Measurements from ENCODE around the gene COL8A2. TPM values are rescaled to one million over a fixed set of nuclear protein-coding genes. Genes with fewer than 3 reads are reported as not detected.

The COL8A2 gene
- total RNA-seq, 4 donors from 2014 or later, result 1.2 to 16.6 (median 5.8) TPM

GRCh38 chr1:36097693-36098585, 27.1 kb downstream of the COL8A2 start:
- H3K27me3 ChIP-seq, result no peaks in the 10 kb centered on the region
- DNase-seq, result no peak
- H3K36me3 ChIP-seq, result no peaks in the 10 kb centered on the region
- intact Hi-C loops (cut with DNase I; ENCODE audit: low total_unique reads), result loop anchor here (2.0 to 10.0 kb wide), 2 partner anchors 37 to 87 kb away; no protein-coding TSS in a partner anchor
- TF ChIP-seq, protein P1, sequence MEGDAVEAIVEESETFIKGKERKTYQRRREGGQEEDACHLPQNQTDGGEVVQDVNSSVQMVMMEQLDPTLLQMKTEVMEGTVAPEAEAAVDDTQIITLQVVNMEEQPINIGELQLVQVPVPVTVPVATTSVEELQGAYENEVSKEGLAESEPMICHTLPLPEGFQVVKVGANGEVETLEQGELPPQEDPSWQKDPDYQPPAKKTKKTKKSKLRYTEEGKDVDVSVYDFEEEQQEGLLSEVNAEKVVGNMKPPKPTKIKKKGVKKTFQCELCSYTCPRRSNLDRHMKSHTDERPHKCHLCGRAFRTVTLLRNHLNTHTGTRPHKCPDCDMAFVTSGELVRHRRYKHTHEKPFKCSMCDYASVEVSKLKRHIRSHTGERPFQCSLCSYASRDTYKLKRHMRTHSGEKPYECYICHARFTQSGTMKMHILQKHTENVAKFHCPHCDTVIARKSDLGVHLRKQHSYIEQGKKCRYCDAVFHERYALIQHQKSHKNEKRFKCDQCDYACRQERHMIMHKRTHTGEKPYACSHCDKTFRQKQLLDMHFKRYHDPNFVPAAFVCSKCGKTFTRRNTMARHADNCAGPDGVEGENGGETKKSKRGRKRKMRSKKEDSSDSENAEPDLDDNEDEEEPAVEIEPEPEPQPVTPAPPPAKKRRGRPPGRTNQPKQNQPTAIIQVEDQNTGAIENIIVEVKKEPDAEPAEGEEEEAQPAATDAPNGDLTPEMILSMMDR (IDR thresholded peaks at IDR 0.05), result no peak
- no peak for TF ChIP-seq POLR2A (IDR thresholded peaks at IDR 0.05)
- H3K27ac ChIP-seq, result no peak overlapping the region
- no peaks in the 10 kb centered on the region for H3K4me1 ChIP-seq
- no peaks in the 10 kb centered on the region for H3K9me3 ChIP-seq
- H3K4me3 ChIP-seq, result no peak overlapping the region

- no peak for DNase-seq
- Histone ChIP-seq H3K27me3 (no peaks in the 10 kb centered on the region), H3K4me3 (no peak overlapping the region), H3K36me3 (no peaks in the 10 kb centered on the region), H3K27ac (no peak overlapping the region), H3K4me1 (no peaks in the 10 kb centered on the region), H3K9me3 (no peaks in the 10 kb centered on the region)
- intact Hi-C loops (cut with DNase I; ENCODE audit: low total_unique reads), result loop anchor here (10.0 kb wide), 1 partner anchor 88 kb away; no protein-coding TSS in a partner anchor
- no peak for TF ChIP-seq POLR2A (IDR thresholded peaks at IDR 0.05)
- TF ChIP-seq, protein P1 (IDR thresholded peaks at IDR 0.05), result no peak
Measured at GRCh38 chr1:36096500-36097432, 28.3 kb downstream of the COL8A2 start.

- no peaks in the 10 kb centered on the region for H3K36me3 ChIP-seq
- no peak overlapping the region for H3K4me3 ChIP-seq
- no peak for TF ChIP-seq POLR2A (IDR thresholded peaks at IDR 0.05)
- TF ChIP-seq, protein P1 (IDR thresholded peaks at IDR 0.05), result no peak
- H3K9me3 ChIP-seq, result no peaks in the 10 kb centered on the region
- no peaks in the 10 kb centered on the region for H3K4me1 ChIP-seq
- H3K27ac ChIP-seq, result no peak overlapping the region
- DNase-seq, result no peak
- intact Hi-C loops (cut with DNase I; ENCODE audit: low total_unique reads), result loop anchor here (10.0 kb wide), 1 partner anchor 89 kb away; no protein-coding TSS in a partner anchor
- no peaks in the 10 kb centered on the region for H3K27me3 ChIP-seq
Measured at GRCh38 chr1:36095760-36096405, 29.1 kb downstream of the COL8A2 start.

DNA sequence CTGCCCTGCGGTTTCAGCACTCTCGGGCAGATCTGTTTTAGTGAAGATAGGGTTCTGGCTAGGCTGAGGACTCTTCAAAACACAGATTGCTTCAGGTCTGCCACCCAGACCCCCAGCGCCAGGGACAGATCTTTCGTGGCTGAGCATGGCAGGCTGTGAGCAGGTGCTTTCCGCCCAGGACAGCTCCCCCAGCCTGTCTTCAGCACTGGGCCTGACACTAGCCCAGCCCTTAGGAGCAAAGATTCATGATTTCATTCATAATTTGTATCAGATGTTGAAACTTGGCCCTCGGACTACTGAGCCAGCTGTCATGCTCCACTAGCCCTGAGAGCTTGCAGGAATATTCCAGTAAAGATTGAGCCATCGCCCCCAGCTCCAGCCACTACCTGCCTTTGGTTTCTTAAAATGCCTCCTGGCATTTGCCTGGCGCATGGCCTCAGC, 30.4 kb downstream of the COL8A2 start:
- peaks cover 1 to 5% of the 10 kb centered on the region in 2 donors for H3K4me1 ChIP-seq
- H3K4me3 ChIP-seq, result no peak overlapping the region
- H3K27ac ChIP-seq, result no peak overlapping the region
- intact Hi-C loops (cut with DNase I; ENCODE audit: low total_unique reads), result loop anchor here (10.0 kb wide), 1 partner anchor 90 kb away; no protein-coding TSS in a partner anchor
- no peaks in the 10 kb centered on the region for H3K36me3 ChIP-seq
- no peak for TF ChIP-seq POLR2A (IDR thresholded peaks at IDR 0.05)
- TF ChIP-seq, protein P1 (IDR thresholded peaks at IDR 0.05), result no peak
- peak in 1 of 2 donors; percentile 11 for DNase-seq
- no peaks in the 10 kb centered on the region for H3K9me3 ChIP-seq
- H3K27me3 ChIP-seq, result no peaks in the 10 kb centered on the region

Data from uterus (tissue), 4 donors.